ENCODE measurements around the gene LGR6.

LGR6 gene

DNA sequence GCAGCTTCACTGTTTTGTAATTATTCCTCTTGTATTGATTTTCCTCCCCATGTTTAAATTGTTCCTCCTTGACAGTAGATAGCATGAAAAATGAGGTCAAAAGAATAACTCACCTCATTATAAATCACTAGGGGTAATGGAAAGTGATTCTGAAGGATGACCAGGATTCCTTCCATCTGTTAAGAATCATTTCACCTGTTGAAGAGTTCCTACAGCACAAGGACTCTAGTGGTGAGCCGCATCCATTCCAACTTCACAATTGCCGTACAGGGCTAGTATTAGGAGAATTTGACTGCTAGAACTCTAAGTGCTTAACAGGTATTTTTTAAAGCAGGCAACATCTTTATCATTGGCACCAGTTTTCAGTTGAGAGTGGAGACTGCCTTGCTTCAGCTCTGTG, 168.6 kb downstream of the LGR6 start:
- Histone ChIP-seq H3K79me2 (ENCODE audit: control insufficient read depth, insufficient read depth, low read length, poor library complexity) (no peaks in the 10 kb centered on the region), H3K4ac (ENCODE audit: low read depth, low read length) (no peak overlapping the region), H4K8ac (ENCODE audit: low read depth, low read length) (no peak overlapping the region), H3K27me3 (ENCODE audit: insufficient read depth, low read length) (no peaks in the 10 kb centered on the region), H2BK12ac (ENCODE audit: low read length) (no peak overlapping the region), H3K36me3 (ENCODE audit: control insufficient read depth in 1 of 2, insufficient read depth in 2 of 2, low read length in 2 of 2) (no peaks in the 10 kb centered on the region), H3K27ac (ENCODE audit: low read depth, low read length) (no peak overlapping the region), H3K9me3 (ENCODE audit: insufficient read depth, low read depth, low read length) (no peaks in the 10 kb centered on the region), H4K91ac (ENCODE audit: low read depth, low read length) (no peak overlapping the region), H3K4me3 (ENCODE audit: low read depth, low read length) (no peak overlapping the region), H3K18ac (ENCODE audit: low read length) (no peak overlapping the region), H3K23ac (ENCODE audit: low read length) (no peak overlapping the region), H2AFZ (ENCODE audit: insufficient read depth, low read length, poor library complexity) (no peak overlapping the region), H2AK5ac (ENCODE audit: low read length) (no peak overlapping the region), H3K9ac (ENCODE audit: low read length) (no peak overlapping the region), H2BK5ac (ENCODE audit: low read depth, low read length, poor library complexity) (no peak overlapping the region), H2BK120ac (ENCODE audit: insufficient read depth, low read length, poor library complexity) (no peak overlapping the region), H3K4me2 (ENCODE audit: low read length) (no peak overlapping the region), H3K4me1 (ENCODE audit: control insufficient read depth in 1 of 2, insufficient read depth in 2 of 2, low read length in 2 of 2) (no peaks in the 10 kb centered on the region), H3K79me1 (ENCODE audit: low read length) (no peaks in the 10 kb centered on the region), H4K12ac (ENCODE audit: low read depth, low read length) (no peak overlapping the region), H3K14ac (ENCODE audit: low read length) (no peak overlapping the region)
- WGBS (ENCODE audit: extremely low coverage, insufficient coverage, insufficient read length): no CpG with 5 or more reads among the region's 2 CpGs
- DNase-seq: no peak

DNA sequence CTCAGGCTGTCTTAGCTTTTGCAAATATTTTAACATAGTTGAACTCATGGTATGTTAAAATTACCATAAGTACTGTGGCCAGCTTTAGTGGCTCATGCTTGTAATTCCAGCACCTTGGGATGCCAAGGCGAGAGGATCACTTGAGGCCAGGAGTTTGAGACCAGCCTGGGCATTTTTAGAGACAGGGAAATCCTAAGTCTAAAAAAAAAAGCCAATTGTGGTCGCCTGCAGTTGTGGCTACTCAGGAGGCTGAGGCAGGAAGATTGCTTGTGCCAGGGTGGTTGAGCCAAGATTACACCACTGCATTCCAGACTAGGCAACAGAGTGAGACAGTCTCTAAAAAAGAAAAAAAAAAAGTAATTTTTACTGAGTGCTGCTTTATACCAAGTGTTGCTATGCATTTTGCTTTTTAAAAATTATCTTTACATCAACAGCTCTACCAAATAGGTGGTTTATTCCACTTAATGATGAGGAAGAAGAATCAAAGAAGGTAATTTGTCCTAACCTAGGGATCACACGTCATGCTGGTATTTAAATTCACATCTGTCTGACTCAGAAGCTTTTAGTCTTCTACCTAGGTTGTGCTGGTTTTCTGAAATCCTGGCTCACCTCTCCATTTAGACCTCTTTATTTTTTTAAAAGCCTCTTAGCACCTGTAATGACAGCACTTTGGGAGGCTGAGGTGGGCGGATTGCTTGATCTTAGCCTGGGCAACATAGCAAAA, 171.7 kb downstream of the LGR6 start:
- Histone ChIP-seq H3K79me2 (ENCODE audit: control insufficient read depth, insufficient read depth, low read length, poor library complexity) (no peaks in the 10 kb centered on the region), H3K27me3 (ENCODE audit: insufficient read depth, low read length) (no peaks in the 10 kb centered on the region), H3K9me3 (ENCODE audit: insufficient read depth, low read depth, low read length) (no peaks in the 10 kb centered on the region), H2BK5ac (ENCODE audit: low read depth, low read length, poor library complexity) (no peak overlapping the region), H3K4me2 (ENCODE audit: low read length) (no peak overlapping the region), H3K27ac (ENCODE audit: low read depth, low read length) (no peak overlapping the region), H3K36me3 (ENCODE audit: control insufficient read depth in 1 of 2, insufficient read depth in 2 of 2, low read length in 2 of 2) (no peaks in the 10 kb centered on the region), H2BK12ac (ENCODE audit: low read length) (no peak overlapping the region), H3K14ac (ENCODE audit: low read length) (no peak overlapping the region), H3K18ac (ENCODE audit: low read length) (no peak overlapping the region), H3K79me1 (ENCODE audit: low read length) (no peaks in the 10 kb centered on the region), H3K4me1 (ENCODE audit: control insufficient read depth in 1 of 2, insufficient read depth in 2 of 2, low read length in 2 of 2) (no peaks in the 10 kb centered on the region), H3K23ac (ENCODE audit: low read length) (no peak overlapping the region), H4K91ac (ENCODE audit: low read depth, low read length) (no peak overlapping the region), H3K9ac (ENCODE audit: low read length) (no peak overlapping the region), H4K12ac (ENCODE audit: low read depth, low read length) (no peak overlapping the region), H3K4ac (ENCODE audit: low read depth, low read length) (no peak overlapping the region), H4K8ac (ENCODE audit: low read depth, low read length) (no peak overlapping the region), H3K4me3 (ENCODE audit: low read depth, low read length) (no peak overlapping the region), H2AFZ (ENCODE audit: insufficient read depth, low read length, poor library complexity) (no peak overlapping the region), H2BK120ac (ENCODE audit: insufficient read depth, low read length, poor library complexity) (no peak overlapping the region), H2AK5ac (ENCODE audit: low read length) (no peak overlapping the region)
- DNase-seq: peak; percentile 13 to 57
- no CpG with 5 or more reads among the region's 4 CpGs for WGBS (ENCODE audit: extremely low coverage, insufficient coverage, insufficient read length)

DNA sequence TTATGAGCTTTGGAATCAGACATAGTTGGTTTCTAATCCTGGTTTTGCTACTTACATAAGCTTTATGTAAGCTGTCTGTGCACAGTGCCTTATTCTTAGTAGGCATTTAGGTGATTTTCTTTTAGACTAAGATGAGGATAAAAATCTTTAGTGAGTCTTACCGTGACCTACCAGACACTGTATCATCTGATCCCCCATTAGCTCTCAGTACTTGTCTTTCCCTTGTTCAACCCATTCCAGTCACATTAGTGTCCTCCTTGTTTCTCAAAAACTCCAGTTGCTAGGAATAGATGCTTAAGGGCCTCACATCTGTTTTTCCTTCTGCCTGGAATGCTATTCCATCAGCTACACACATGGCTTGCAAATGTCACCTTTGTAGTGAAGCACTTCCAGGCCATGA, 173.7 kb downstream of the LGR6 start:
- Histone ChIP-seq H2BK120ac (ENCODE audit: insufficient read depth, low read length, poor library complexity) (no peak overlapping the region), H4K91ac (ENCODE audit: low read depth, low read length) (no peak overlapping the region), H4K8ac (ENCODE audit: low read depth, low read length) (no peak overlapping the region), H3K18ac (ENCODE audit: low read length) (no peak overlapping the region), H3K23ac (ENCODE audit: low read length) (no peak overlapping the region), H3K36me3 (ENCODE audit: control insufficient read depth in 1 of 2, insufficient read depth in 2 of 2, low read length in 2 of 2) (no peaks in the 10 kb centered on the region), H3K9me3 (ENCODE audit: insufficient read depth, low read depth, low read length) (no peaks in the 10 kb centered on the region), H3K27me3 (ENCODE audit: insufficient read depth, low read length) (no peaks in the 10 kb centered on the region), H3K14ac (ENCODE audit: low read length) (no peak overlapping the region), H2BK12ac (ENCODE audit: low read length) (no peak overlapping the region), H3K27ac (ENCODE audit: low read depth, low read length) (no peak overlapping the region), H2AK5ac (ENCODE audit: low read length) (no peak overlapping the region), H3K79me1 (ENCODE audit: low read length) (no peaks in the 10 kb centered on the region), H3K4ac (ENCODE audit: low read depth, low read length) (no peak overlapping the region), H2AFZ (ENCODE audit: insufficient read depth, low read length, poor library complexity) (no peak overlapping the region), H3K4me3 (ENCODE audit: low read depth, low read length) (no peak overlapping the region), H4K12ac (ENCODE audit: low read depth, low read length) (no peak overlapping the region), H3K4me2 (ENCODE audit: low read length) (no peak overlapping the region), H2BK5ac (ENCODE audit: low read depth, low read length, poor library complexity) (no peak overlapping the region), H3K9ac (ENCODE audit: low read length) (no peak overlapping the region), H3K4me1 (ENCODE audit: control insufficient read depth in 1 of 2, insufficient read depth in 2 of 2, low read length in 2 of 2) (no peaks in the 10 kb centered on the region), H3K79me2 (ENCODE audit: control insufficient read depth, insufficient read depth, low read length, poor library complexity) (no peaks in the 10 kb centered on the region)
- peak in 1 of 2 donors; percentile 30 for DNase-seq
- WGBS (ENCODE audit: extremely low coverage, insufficient coverage, insufficient read length): no CpG with 5 or more reads among the region's 1 CpG

All from trophoblast cell (in vitro differentiated cells and primary cell).